Measurements from ENCODE around the gene NRBP1. TPM values are rescaled to one million over a fixed set of nuclear protein-coding genes. Genes with fewer than 3 reads are reported as not detected.

NRBP1 gene
- total RNA-seq, 4 donors from 2014 or later, result 74.8 to 96.0 (median 85.8) TPM

GRCh38 chr2:27409321-27410073 is 18.9 kb upstream of the NRBP1 start, which contains the start of gene PPM1G:
Gene PPM1G, minus strand, starts transcription at chr2:27409591. Its CDS starts 169 bp downstream, at chr2:27409422.
- peak within 1 kb of the TSS; percentile 71 to 100 (median 91) for H3K4me3 ChIP-seq
- H3K27ac ChIP-seq (replicated peaks in 1 of 4), result peak within 1 kb of the TSS; percentile 84 to 91 (median 87)
- H3K9me3 ChIP-seq, result no peaks in the 10 kb centered on the region
- peak; percentile 96 for DNase-seq (ENCODE audit: extremely low spot score)
- peaks cover 0 to 5% (median 4%) of the 10 kb centered on the region in 4 donors for H3K36me3 ChIP-seq
- no peaks in the 10 kb centered on the region for H3K27me3 ChIP-seq
- TF ChIP-seq POLR2AphosphoS5 (IDR thresholded peaks at IDR 0.05) (peak; percentile 84 to 85), POLR2A (IDR thresholded peaks at IDR 0.05; ENCODE audit: low read depth) (no peak), CTCF (IDR thresholded peaks at IDR 0.05) (peak in 1 of 3 experiments; percentile 4)
- intact Hi-C loops (cut with DNase I), result loop anchor here (2.0 to 5.0 kb wide), 2 partner anchors 19 to 37 kb away; partner anchors contain the start of genes EIF2B4, NRBP1 and SNX17
- under 1% methylated on average over 18 of the region's 82 CpGs for WGBS
- peaks cover 24 to 35% (median 29%) of the 10 kb centered on the region in 4 donors for H3K4me1 ChIP-seq

- peaks cover 16 to 20% (median 18%) of the 10 kb centered on the region in 4 donors for H3K4me1 ChIP-seq
- H3K27me3 ChIP-seq, result no peaks in the 10 kb centered on the region
- intact Hi-C loops (cut with DNase I), result no loop called here
- no peaks in the 10 kb centered on the region for H3K9me3 ChIP-seq
- DNase-seq (ENCODE audit: extremely low spot score), result no peak
- 82% methylated on average over 9 of the region's 9 CpGs for WGBS
- H3K36me3 ChIP-seq, result no peaks in the 10 kb centered on the region
- H3K4me3 ChIP-seq, result no peak overlapping the region
- no peak for TF ChIP-seq POLR2AphosphoS5 (IDR thresholded peaks at IDR 0.05)
- TF ChIP-seq CTCF (IDR thresholded peaks at IDR 0.05), result no peak
- no peak for TF ChIP-seq POLR2A (IDR thresholded peaks at IDR 0.05; ENCODE audit: low read depth)
- TF ChIP-seq EP300 (IDR thresholded peaks at IDR 0.05), result no peak
- no peak overlapping the region for H3K27ac ChIP-seq (replicated peaks in 1 of 4)
These were observed 15.8 kb upstream of the NRBP1 start for GRCh38 chr2:27412419-27413152.

DNA sequence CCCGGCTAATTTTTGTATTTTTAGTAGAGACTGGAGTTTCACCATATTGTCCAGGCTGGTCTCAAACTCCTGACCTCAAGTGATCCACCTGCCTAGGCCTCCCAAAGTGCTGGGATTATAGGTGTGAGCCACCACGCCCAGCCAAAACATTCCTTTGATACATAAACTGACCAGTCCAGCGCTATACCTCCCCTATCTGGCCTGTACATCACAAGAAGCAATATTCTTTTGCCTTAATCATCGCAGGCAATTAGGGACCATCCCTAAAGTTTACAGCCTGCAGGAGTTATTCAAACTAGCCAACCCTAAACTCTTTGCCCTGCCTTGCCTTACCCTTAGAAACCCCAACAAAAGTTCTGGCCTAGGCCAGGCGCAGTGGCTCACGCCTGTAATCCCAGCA is 12.3 kb upstream of the NRBP1 start:
- no peak overlapping the region for H3K27ac ChIP-seq (replicated peaks in 1 of 4)
- no peaks in the 10 kb centered on the region for H3K27me3 ChIP-seq
- no peaks in the 10 kb centered on the region for H3K36me3 ChIP-seq
- H3K4me3 ChIP-seq, result no peak overlapping the region
- no peak for TF ChIP-seq CTCF (IDR thresholded peaks at IDR 0.05)
- TF ChIP-seq EP300 (IDR thresholded peaks at IDR 0.05), result no peak
- no peak for TF ChIP-seq POLR2A (IDR thresholded peaks at IDR 0.05; ENCODE audit: low read depth)
- TF ChIP-seq POLR2AphosphoS5 (IDR thresholded peaks at IDR 0.05), result no peak
- intact Hi-C loops (cut with DNase I), result no loop called here
- WGBS, result 94% methylated on average over 6 of the region's 6 CpGs
- H3K9me3 ChIP-seq, result no peaks in the 10 kb centered on the region
- H3K4me1 ChIP-seq, result no peaks in the 10 kb centered on the region
- DNase-seq (ENCODE audit: extremely low spot score), result no peak

DNA sequence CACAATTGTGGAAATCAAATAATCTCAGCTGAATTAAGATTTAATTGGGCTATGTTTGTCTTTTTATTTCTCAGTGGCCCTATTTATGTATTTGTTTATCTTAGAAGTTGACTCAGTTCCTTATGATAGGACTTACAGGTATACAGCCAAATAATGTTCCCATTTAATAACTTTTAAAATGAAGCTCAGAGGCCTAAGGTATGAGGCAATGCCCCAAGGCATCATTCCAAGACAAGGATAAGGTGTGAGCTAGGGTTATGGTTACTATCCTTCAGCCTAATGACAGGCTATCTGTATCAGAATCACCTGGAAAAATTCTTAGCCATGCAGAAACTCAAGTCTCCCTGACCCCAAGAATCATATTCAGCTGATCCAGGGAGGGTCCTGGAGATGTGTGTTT is 7.4 kb upstream of the NRBP1 start:
- Histone ChIP-seq H3K9me3 (no peaks in the 10 kb centered on the region), H3K4me3 (no peak overlapping the region), H3K27me3 (no peaks in the 10 kb centered on the region), H3K27ac (replicated peaks in 1 of 4) (no peak overlapping the region), H3K4me1 (no peaks in the 10 kb centered on the region), H3K36me3 (no peaks in the 10 kb centered on the region)
- DNase-seq (ENCODE audit: extremely low spot score), result no peak
- intact Hi-C loops (cut with DNase I), result no loop called here
- TF ChIP-seq CTCF (IDR thresholded peaks at IDR 0.05) (no peak), POLR2A (IDR thresholded peaks at IDR 0.05; ENCODE audit: low read depth) (no peak), EP300 (IDR thresholded peaks at IDR 0.05) (no peak)

All from esophagus muscularis mucosa (tissue), 4 donors.